Hepatocyte (in vitro differentiated cells): ENCODE data around the gene PSMF1. TPM values are rescaled to one million over a fixed set of nuclear protein-coding genes. Genes with fewer than 3 reads are reported as not detected.

ENCODE experiments used
- DNase-seq: peaks from one replicate; pipeline ENCODE4 v3.0.0-alpha.2; 2016; ENCODE audit warnings: low spot score
- H2AFZ ChIP-seq: fragments of 200-600 bp; sonication (generic); 2 replicates; pipeline ENCODE4 v1.6.0; 2016; ENCODE audit warnings: antibody characterized with exemption, mild to moderate bottlenecking
- H3K27ac ChIP-seq: fragments of 200-600 bp; sonication (generic); 2 replicates; pipeline ENCODE4 v1.5.1; 2016; ENCODE audit warnings: mild to moderate bottlenecking
- H3K27me3 ChIP-seq: fragments of 200-600 bp; sonication (generic); 2 replicates; pipeline ENCODE4 v1.6.1; 2016
- H3K36me3 ChIP-seq: fragments of 200-600 bp; sonication (generic); replicated peaks from 2 replicates; pipeline ENCODE4 v1.5.1; 2016; ENCODE audit warnings: low read depth; ENCODE audit not compliant: insufficient read depth
- H3K4me1 ChIP-seq: fragments of 200-600 bp; sonication (generic); 2 replicates; pipeline ENCODE4 v1.5.1; 2016; ENCODE audit warnings: mild to moderate bottlenecking, moderate library complexity; ENCODE audit not compliant: insufficient read depth
- H3K4me2 ChIP-seq: fragments of 200-600 bp; sonication (generic); 2 replicates; pipeline ENCODE4 v1.6.0; 2016
- H3K4me3 ChIP-seq: fragments of 200-600 bp; sonication (generic); 2 replicates; pipeline ENCODE4 v1.5.1; 2016; ENCODE audit warnings: mild to moderate bottlenecking
- H3K79me2 ChIP-seq: fragments of 200-600 bp; sonication (generic); 2 replicates; pipeline ENCODE4 v1.6.0; 2017; ENCODE audit warnings: mild to moderate bottlenecking
- H3K9me2 ChIP-seq: fragments of 200-600 bp; sonication (generic); replicated peaks from 2 replicates; pipeline ENCODE4 v1.6.0; 2017; ENCODE audit warnings: mild to moderate bottlenecking; ENCODE audit not compliant: insufficient read depth
- H3K9me3 ChIP-seq: fragments of 200-600 bp; sonication (generic); 2 replicates; pipeline ENCODE4 v1.5.1; 2016; ENCODE audit warnings: low read depth, mild to moderate bottlenecking
- H4K20me1 ChIP-seq: fragments of 200-600 bp; sonication (generic); 2 replicates; pipeline ENCODE4 v1.6.0; 2016; ENCODE audit warnings: mild to moderate bottlenecking; ENCODE audit not compliant: insufficient read depth, poor library complexity, severe bottlenecking
- CTCF ChIP-seq: fragments of 200-600 bp; sonication (generic); IDR thresholded peaks from 2 replicates; pipeline ENCODE4 v1.5.1; 2016; ENCODE audit warnings: antibody characterized with exemption, mild to moderate bottlenecking; ENCODE audit not compliant: poor library complexity
- EZH2 ChIP-seq: fragments of 200-600 bp; sonication (generic); IDR thresholded peaks from 2 replicates; pipeline ENCODE4 v1.6.1; 2016; ENCODE audit warnings: antibody characterized with exemption, mild to moderate bottlenecking, borderline replicate concordance
- EZH2phosphoT487 ChIP-seq: fragments of 200-600 bp; sonication (generic); IDR thresholded peaks from one replicate; pipeline ENCODE4 v1.6.1; 2018; ENCODE audit warnings: antibody characterized with exemption, mild to moderate bottlenecking, low read depth, moderate library complexity; ENCODE audit not compliant: unreplicated experiment, severe bottlenecking
- WGBS: methylation state at CpG from one replicate; pipeline ENCODE4 v1.1.6; 2016; ENCODE audit warnings: low lambda C conversion rate; ENCODE audit errors: missing lambda C conversion rate; 5-methylcytosine and 5-hydroxymethylcytosine counted together
- polyA plus RNA-seq: library from polyadenylated mRNA; unstranded; fragments of >200 nt; fragmentation: Nextera tagmentation; extraction: Ambion mirVana; gene quantifications from 2 replicates; pipeline ENCODE4 v1.2.1, GENCODE V29; 2016
- total RNA-seq: library from RNA; depleted of rRNA; stranded (reverse); fragments of >200 nt; gene quantifications from 2 replicates; pipeline ENCODE4 v1.2.3, GENCODE V29; 2014

The PSMF1 gene
- total and polyA plus RNA-seq, 2 experiments from 2014 or later, result 97.3 to 126 TPM

GRCh38 chr20:1107176-1107575 lies 11.2 kb upstream of the PSMF1 start:
- Histone ChIP-seq H3K4me1 (no peaks in the 10 kb centered on the region), H3K27me3 (no peaks in the 10 kb centered on the region), H2AFZ (no peak overlapping the region), H4K20me1 (no peaks in the 10 kb centered on the region), H3K4me3 (no peak overlapping the region), H3K79me2 (no peaks in the 10 kb centered on the region), H3K4me2 (no peak overlapping the region), H3K36me3 (no peaks in the 10 kb centered on the region), H3K9me3 (no peaks in the 10 kb centered on the region), H3K27ac (no peak overlapping the region), H3K9me2 (no peaks in the 10 kb centered on the region)
- no peak for DNase-seq
- 81% methylated on average over 3 of the region's 3 CpGs for WGBS
- no peak for TF ChIP-seq EZH2phosphoT487
- no peak for TF ChIP-seq EZH2
- no peak for TF ChIP-seq CTCF

- no peaks in the 10 kb centered on the region for H3K9me3 ChIP-seq
- no peaks in the 10 kb centered on the region for H4K20me1 ChIP-seq
- H3K4me1 ChIP-seq, result no peaks in the 10 kb centered on the region
- H3K27ac ChIP-seq, result no peak overlapping the region
- H3K4me2 ChIP-seq, result no peak overlapping the region
- H3K36me3 ChIP-seq, result no peaks in the 10 kb centered on the region
- no peaks in the 10 kb centered on the region for H3K9me2 ChIP-seq
- no peaks in the 10 kb centered on the region for H3K79me2 ChIP-seq
- no peak overlapping the region for H2AFZ ChIP-seq
- peak; percentile 67 for DNase-seq
- no peak overlapping the region for H3K4me3 ChIP-seq
- 34% methylated on average over 5 of the region's 5 CpGs for WGBS
- TF ChIP-seq EZH2 (no peak), EZH2phosphoT487 (no peak), CTCF (peak; percentile 62)
- no peaks in the 10 kb centered on the region for H3K27me3 ChIP-seq
These were observed 9.9 kb upstream of the PSMF1 start for GRCh38 chr20:1108437-1108920.

- H2AFZ ChIP-seq, result no peak overlapping the region
- H3K4me2 ChIP-seq, result no peak overlapping the region
- H3K9me2 ChIP-seq, result no peaks in the 10 kb centered on the region
- no peaks in the 10 kb centered on the region for H3K36me3 ChIP-seq
- peaks cover 2% of the 10 kb centered on the region for H3K79me2 ChIP-seq
- H3K4me3 ChIP-seq, result no peak overlapping the region
- DNase-seq, result no peak
- 94% methylated on average over 5 of the region's 5 CpGs for WGBS
- H3K4me1 ChIP-seq, result no peaks in the 10 kb centered on the region
- no peak for TF ChIP-seq EZH2phosphoT487
- TF ChIP-seq EZH2, result no peak
- no peak for TF ChIP-seq CTCF
- no peak overlapping the region for H3K27ac ChIP-seq
- H4K20me1 ChIP-seq, result no peaks in the 10 kb centered on the region
- no peaks in the 10 kb centered on the region for H3K9me3 ChIP-seq
- H3K27me3 ChIP-seq, result no peaks in the 10 kb centered on the region
These were observed 5.5 kb upstream of the PSMF1 start for GRCh38 chr20:1112908-1113307.

GRCh38 chr20:1118004-1118335 lies 432 bp upstream of the PSMF1 start:
- Histone ChIP-seq H2AFZ (peak overlapping the region; percentile 82), H3K9me2 (no peaks in the 10 kb centered on the region), H3K27ac (peak overlapping the region; percentile 61), H3K4me2 (peak overlapping the region; percentile 73), H3K27me3 (no peaks in the 10 kb centered on the region), H3K36me3 (no peaks in the 10 kb centered on the region), H3K4me1 (peaks cover 19% of the 10 kb centered on the region), H3K79me2 (peaks cover 48% of the 10 kb centered on the region), H4K20me1 (peaks cover 8% of the 10 kb centered on the region), H3K4me3 (peak overlapping the region; percentile 23), H3K9me3 (no peaks in the 10 kb centered on the region)
- no peak for TF ChIP-seq EZH2
- TF ChIP-seq EZH2phosphoT487, result no peak
- TF ChIP-seq CTCF, result no peak
- 35% methylated on average over 13 of the region's 13 CpGs for WGBS
- no peak for DNase-seq
